Fibroblast of skin of scalp (primary cell): ENCODE measurements around the gene SRGAP3.
A peak's percentile ranks its signal among the peaks of the same experiment; 100 is the strongest.
"Not testable (repeated sequence)": the region's sequence is repeated elsewhere in the genome, so short reads cannot be mapped to it uniquely, and the experiment has no call there.

Experiments
- DNase-seq: peaks from one replicate; pipeline ENCODE4 v3.0.0-alpha.2; 2013

Gene SRGAP3

GRCh38 chr3:9110316-9110715 lies 139.1 kb downstream of the SRGAP3 start:
- DNase-seq: no peak

DNA sequence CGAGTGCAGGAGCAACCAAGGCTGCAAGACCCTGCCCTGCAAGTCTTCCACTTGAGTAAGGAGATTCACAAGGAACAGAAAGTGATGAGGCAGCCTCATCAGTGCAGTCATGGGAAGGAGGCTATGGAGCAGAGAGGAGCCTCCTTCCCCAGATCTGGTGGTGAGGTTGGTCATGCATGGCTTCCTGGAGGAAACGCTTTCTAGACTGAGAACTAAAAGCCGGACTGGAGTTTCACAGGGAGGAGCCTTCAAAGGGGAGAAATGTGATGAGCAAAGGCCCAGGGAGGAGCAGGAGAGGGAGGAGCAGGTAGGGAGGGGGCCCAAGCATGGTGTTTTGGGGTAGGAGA lies 139.9 kb downstream of the SRGAP3 start:
- no peak for DNase-seq

DNA sequence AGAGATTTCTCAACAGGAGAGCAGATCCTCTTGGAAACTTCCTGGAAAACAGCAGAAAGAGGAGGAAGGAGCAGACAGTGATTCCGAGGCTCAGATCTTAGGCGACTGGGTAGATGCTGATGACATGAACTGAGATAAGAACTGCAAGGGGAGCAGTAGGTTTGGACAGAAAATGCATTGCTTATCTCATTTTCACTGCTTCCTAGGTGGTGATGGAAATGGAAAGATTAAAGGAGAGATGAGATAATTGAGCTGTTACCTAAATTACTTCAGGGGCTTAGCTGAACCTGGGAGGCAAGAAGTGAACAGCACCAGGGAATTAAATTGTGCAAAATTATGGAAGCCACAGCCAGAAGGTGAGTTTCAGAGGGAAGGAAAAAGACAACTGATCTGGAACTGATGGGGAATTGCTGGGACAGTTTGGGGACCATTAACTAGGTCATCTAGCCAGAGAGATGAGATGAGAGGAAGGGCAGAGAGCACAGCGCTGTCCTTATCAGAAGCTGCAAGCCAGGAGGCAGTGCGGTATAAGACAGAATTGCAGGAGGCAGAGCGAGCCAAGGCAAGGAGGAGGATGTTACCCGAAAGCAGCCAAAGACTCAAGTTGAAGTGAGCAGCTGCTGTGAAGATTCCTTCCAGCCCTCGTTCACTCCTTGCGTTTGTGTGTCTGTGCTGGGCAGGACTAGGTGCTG lies 140.4 kb downstream of the SRGAP3 start:
- no peak for DNase-seq

DNA sequence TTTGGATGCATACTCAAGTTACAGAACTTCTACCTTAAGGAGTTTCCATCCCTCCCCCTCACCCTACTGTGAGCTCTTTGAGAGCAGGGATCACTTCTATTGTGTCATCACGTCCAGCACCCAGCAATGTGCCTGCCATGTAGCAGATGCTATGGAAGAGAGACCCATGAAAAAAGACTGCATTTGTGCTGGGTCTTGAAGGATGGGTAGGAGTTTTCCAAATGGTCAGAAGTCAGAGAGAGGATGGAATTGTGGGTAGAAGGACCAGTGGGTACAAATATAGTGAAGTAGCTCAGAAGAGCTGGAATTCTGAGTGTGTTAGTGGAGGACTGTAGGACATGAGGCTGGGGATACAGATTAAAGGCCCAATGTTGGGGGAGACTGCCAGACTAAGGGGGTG lies 141.7 kb downstream of the SRGAP3 start:
- DNase-seq: no peak

DNA sequence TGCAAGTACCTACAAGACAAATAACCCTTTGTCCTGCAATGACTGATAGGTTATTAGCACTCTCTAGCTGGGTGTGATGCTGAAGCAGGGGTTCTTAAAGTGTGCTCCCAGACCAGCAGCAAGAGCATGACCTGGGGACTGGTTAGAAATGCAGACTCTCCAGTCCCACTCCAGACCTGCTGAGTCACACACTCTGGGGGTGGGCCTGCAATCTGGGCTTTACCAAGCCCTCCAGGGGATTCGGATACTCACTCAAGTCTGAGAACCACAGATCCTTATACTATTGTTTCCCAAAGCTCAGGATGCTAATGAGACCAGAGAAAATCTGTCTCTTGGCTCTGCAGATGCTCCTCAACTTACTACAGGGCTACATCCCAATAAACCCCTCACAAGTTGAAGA lies 144.0 kb downstream of the SRGAP3 start:
- peak; percentile 55 for DNase-seq

GRCh38 chr3:9104121-9104520 lies 145.3 kb downstream of the SRGAP3 start:
- no peak for DNase-seq

- no peak for DNase-seq
These were observed 147.0 kb downstream of the SRGAP3 start for GRCh38 chr3:9102240-9102981.

- no peak for DNase-seq
These were observed 148.2 kb downstream of the SRGAP3 start for GRCh38 chr3:9101286-9101685.

GRCh38 chr3:9100513-9100894 lies 148.9 kb downstream of the SRGAP3 start:
- DNase-seq: no peak

GRCh38 chr3:9099702-9100512 lies 149.5 kb downstream of the SRGAP3 start:
- DNase-seq: no peak

- DNase-seq: no peak
These were observed 150.4 kb downstream of the SRGAP3 start for GRCh38 chr3:9098716-9099675.

- no peak for DNase-seq
These were observed 152.0 kb downstream of the SRGAP3 start for GRCh38 chr3:9097495-9097894.

- no peak for DNase-seq
These were observed 157.8 kb downstream of the SRGAP3 start for GRCh38 chr3:9091486-9092235.

GRCh38 chr3:9088441-9089353 lies 160.7 kb downstream of the SRGAP3 start:
- no peak for DNase-seq

- DNase-seq: no peak
These were observed 161.5 kb downstream of the SRGAP3 start for GRCh38 chr3:9087831-9088413.

DNA sequence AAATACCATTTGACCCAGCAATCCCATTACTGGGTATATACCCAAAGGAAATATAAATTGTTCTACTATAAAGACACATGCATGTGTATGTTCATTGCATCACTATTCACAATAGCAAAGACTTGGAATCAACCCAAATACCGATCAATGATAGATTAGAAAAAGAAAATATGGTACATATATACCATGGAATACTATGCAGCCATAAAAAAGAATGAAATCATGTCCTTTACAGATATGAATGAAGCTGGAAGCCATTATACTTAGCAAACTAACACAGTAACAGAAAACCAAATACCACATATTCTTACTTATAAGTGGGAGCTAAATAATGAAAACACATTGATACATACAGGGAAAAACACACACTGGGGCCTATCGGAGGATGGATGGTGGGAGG lies 164.0 kb downstream of the SRGAP3 start:
- DNase-seq: not testable (repeated sequence)

DNA sequence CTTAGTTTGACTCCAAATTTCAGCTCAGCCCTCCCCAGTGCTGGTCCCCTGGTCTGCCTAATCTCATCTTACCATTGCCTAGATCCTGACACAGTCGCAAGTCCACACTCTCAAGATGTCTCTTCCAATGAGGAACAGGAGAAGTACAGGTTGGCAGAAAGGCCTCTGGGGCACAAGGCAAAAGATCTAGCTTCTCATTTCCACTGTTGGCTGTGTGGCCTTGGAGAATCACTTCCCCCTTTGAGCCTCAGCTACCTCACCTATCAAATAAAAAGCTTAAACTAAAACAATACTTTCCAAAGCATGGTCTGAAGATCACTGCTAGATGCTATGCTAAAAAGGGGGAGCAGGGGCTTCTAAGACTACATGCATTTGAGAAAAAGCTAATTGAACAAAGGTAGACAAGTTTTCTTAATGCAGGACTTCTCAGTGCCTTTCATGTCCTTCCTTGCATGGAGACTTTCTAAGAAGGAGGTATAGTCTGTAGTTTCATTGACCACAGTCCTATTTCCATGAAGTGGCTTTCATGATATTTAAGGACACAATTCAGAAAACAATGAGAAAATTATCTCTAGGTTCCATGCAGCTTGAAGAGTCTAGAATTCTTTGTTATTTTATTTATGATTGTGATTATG lies 168.1 kb downstream of the SRGAP3 start:
- no peak for DNase-seq

- DNase-seq: no peak
These were observed 169.3 kb downstream of the SRGAP3 start for GRCh38 chr3:9080163-9080562.

DNA sequence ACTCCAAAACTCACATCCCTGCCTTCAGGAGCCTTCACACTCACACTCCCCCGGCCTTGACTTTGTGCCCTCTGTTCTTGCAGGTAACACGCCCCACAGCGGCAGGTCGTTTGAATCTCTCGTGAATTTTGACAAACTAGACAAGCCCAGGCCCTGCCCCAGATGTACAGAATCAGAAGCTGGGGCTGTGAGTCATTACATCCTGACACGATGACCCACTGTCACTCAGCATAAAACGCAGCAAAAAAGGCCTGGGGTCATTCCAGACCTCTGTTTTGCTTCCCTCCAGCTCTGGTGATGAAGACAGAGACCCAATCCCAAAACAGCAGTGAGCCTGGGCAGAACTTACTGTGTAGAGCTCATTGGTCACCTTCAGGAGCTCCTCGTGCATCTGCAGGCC lies 169.8 kb downstream of the SRGAP3 start:
- DNase-seq: no peak
